Coronary artery (tissue), 2 donors: ENCODE results near the gene MRC2.

Experiments
- DNase-seq: peaks from one replicate; pipeline ENCODE4 v3.0.0-alpha.2; 2017; ENCODE audit warnings: low spot score
- H3K27ac ChIP-seq, 2 donors: fragments of 200-600 bp; sonication (generic); one replicate each; pipeline ENCODE4 v1.5.1; 2016 to 2019
- H3K4me3 ChIP-seq: fragments of 200-600 bp; sonication (generic); 2 replicates; pipeline ENCODE4 v1.5.1; 2016; ENCODE audit warnings: mild to moderate bottlenecking, moderate library complexity
- CTCF ChIP-seq: fragments of 200-600 bp; sonication (generic); IDR thresholded peaks from one replicate; pipeline ENCODE4 v1.5.1; 2019; ENCODE audit warnings: antibody characterized with exemption

The MRC2 gene

GRCh38 chr17:62671553-62671952 lies 44.1 kb downstream of the MRC2 start:
- no peak for DNase-seq
- TF ChIP-seq CTCF, result no peak

GRCh38 chr17:62672957-62673356 lies 45.5 kb downstream of the MRC2 start:
- no peak for TF ChIP-seq CTCF
- no peak for DNase-seq
- Histone ChIP-seq H3K27ac (no peak overlapping the region), H3K4me3 (no peak overlapping the region)

More at GRCh38 chr17:62671553-62671952, 44.1 kb downstream of the MRC2 start:
- H3K4me3 ChIP-seq, result no peak overlapping the region
- no peak overlapping the region for H3K27ac ChIP-seq

- no peak overlapping the region for H3K4me3 ChIP-seq
- H3K27ac ChIP-seq, result no peak overlapping the region
- no peak for TF ChIP-seq CTCF
- DNase-seq, result no peak
Observed at GRCh38 chr17:62673614-62674362, 46.3 kb downstream of the MRC2 start.

- Histone ChIP-seq H3K4me3 (no peak overlapping the region), H3K27ac (no peak overlapping the region)
- no peak for TF ChIP-seq CTCF
- DNase-seq, result no peak
Observed at GRCh38 chr17:62674363-62674739, 46.9 kb downstream of the MRC2 start.

GRCh38 chr17:62674841-62675240 lies 47.4 kb downstream of the MRC2 start:
- no peak for DNase-seq
- no peak for TF ChIP-seq CTCF
- H3K4me3 ChIP-seq, result no peak overlapping the region
- H3K27ac ChIP-seq, result no peak overlapping the region

- no peak overlapping the region for H3K27ac ChIP-seq
- DNase-seq, result no peak
- TF ChIP-seq CTCF, result no peak
- no peak overlapping the region for H3K4me3 ChIP-seq
Observed at GRCh38 chr17:62675260-62675659, 47.8 kb downstream of the MRC2 start.

GRCh38 chr17:62675701-62676100 lies 48.2 kb downstream of the MRC2 start:
- DNase-seq, result no peak
- no peak overlapping the region for H3K27ac ChIP-seq
- H3K4me3 ChIP-seq, result no peak overlapping the region
- TF ChIP-seq CTCF, result no peak
